NCI-H1092 treated with DMSO at 0.1 percent for 48 hours (cell line): ENCODE results near the gene NPTXR.

ENCODE experiments used
- DNase-seq: peaks from one replicate; lab custom pipeline; 2025; lab: John Stamatoyannopoulos, UW

NPTXR gene

DNA sequence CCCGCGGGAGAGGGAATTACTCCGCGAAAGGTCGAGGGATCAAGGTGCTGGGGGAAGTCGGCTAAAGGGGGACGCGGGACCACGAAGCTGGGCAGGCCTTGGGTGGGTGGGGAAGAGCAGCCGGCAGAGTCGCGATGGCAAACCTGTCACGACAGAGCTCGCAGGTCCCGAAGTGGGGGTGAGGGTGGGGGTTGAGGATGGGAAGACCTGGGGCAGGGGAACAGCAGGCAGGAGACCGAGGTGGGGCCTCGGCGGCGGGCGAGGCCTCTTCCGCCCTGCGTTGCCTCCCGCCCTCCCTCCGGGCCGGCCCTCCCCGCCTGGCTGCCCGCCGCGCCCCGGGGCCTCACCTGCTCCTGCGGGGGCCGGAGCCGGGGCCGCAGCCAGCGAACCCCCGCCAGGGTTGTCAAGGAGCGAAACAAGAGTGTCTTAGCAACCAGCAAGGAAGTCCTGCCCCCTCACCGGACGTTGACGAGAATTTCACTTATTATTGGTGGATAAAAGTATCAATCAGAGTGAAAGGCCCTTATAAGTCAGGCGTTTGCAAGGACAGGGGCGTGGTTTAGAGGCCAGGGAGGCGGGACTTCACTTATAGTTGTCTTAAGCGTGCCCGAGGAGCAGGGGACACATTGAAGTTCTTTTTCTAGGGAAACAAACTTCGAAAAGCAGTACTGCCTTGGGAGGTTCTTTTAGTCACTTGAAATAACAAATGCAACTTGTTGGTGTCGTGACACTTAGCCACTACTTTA is 49.9 kb downstream of the NPTXR start, which contains the start of gene DNAL4:
Gene DNAL4 (minus strand): TSS at position 423 of the 746 bp plus-strand sequence. CDS start 11,412 bp downstream, outside the sequence.
- peak; percentile 97 for DNase-seq

DNA sequence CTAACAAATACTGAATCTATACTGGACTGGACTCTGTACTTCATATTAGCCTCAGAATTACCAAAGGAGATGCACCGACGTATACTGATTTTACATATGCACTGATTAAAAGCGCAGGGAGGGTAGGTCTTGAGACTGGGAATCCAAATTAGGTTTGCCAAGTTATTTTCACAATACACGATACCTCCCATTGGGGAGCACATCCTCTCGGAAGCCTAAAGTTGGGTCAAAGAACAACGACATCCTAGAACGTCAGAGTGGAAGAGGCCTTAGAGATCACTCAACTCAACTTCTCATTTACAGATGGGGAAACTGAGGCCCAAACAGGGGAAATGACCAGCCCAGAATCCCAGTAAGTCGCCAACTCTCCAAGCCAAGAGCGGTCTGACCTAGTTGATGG is 50.5 kb downstream of the NPTXR start:
- DNase-seq: no peak

- no peak for DNase-seq
Measured at GRCh38 chr22:38792833-38793232, 51.0 kb downstream of the NPTXR start.

GRCh38 chr22:38789606-38790005 is 54.2 kb downstream of the NPTXR start:
- DNase-seq: no peak

DNA sequence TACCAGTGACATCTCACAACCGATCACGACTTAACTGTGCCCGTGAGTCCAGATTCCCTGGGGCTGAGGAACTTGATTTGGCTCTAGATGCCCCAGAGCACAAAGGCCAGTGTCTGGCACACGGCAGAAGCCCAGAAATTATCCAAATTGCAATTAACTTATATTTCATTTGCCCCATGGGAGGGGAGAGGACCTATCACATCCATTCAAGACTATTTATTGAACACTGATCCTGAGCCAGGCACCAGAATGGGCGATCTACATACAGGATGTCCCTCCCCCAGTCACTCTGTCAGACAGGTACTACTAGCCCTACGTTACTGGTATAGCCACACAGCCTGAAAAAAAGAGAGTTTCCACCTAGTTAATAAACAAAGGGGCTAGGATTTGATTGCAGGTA is 55.0 kb downstream of the NPTXR start:
- peak; percentile 39 for DNase-seq

DNA sequence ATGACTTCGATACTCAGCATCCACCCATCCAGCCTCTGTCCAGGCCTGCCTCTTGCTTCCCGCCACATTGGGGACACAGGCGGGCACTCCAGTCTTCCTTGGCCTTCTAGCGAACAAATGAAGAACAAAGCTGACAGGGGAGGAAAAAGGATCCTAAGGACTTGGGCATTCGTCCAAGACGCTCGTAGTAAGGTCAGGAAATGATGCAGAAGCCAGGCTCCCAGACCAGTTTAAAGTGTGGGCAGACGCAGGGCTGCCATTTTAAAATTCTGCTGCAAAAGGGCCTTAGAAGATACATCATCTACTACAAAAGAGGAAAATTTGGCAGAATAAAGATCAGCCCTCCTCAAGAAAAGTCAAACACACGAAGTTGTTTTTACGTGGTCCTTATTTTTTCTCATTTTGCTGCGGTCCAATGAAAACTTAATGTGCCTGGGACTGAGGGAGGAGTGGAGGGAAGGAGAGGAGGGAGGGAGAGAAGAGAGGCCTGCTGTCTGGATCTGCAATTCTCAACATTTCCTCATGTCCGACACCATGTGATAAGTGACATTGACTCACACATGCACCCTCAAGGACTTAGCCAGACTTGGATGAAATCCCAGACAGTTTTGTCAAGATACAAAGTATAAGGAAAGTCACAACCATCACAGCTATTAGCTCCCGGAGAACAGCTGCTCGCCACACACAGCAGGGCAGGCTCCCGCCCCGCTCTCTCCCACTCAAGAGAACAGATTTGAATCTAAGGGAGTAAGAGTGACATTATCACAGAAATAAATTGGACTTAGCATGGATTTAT is 55.6 kb downstream of the NPTXR start:
- peak; percentile 70 for DNase-seq

DNA sequence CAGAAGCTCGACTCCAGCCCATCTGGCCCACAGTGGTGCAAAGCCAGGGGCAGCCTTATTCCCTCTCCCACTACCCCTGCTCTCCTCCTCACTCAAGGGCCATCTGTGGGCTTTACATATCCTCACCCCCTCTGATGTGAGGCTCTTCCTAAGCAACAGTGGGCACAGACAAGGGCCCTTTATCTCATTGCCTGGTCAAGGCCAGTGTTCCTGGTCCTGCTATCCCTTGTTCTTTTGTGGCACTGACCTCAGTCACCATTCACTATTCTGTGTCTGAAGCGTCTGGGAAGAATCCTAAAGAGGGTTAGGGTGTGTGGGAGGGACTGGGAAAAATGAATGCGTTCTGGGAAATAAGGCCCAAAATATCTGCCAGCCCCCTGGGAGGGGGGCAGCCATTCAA is 57.2 kb downstream of the NPTXR start:
- no peak for DNase-seq

GRCh38 chr22:38784856-38785255 is 59.0 kb downstream of the NPTXR start:
- DNase-seq: no peak

GRCh38 chr22:38784035-38784434 is 59.8 kb downstream of the NPTXR start:
- DNase-seq: no peak

DNA sequence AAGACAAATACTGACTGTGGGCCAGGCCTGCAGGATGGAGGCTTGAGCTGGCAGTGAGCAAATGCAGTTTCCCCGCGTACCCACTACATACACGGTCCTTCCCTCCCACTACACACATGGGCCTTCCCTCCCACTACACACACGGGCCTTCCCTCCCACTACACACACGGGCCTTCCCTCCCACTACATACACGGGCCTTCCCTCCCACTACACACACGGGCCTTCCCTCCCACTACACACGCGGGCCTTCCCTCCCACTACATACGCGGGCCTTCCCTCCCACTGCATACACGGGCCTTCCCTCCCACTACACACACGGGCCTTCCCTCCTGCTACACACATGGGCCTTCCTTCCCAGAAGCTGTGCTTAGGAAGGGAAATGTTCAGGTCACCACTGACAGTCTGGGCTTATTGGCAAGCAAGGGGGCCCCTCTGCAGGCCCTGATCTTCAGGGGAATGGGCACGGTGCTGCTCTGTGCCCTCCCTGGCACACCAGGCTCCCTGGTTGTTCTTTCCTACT is 60.7 kb downstream of the NPTXR start:
- no peak for DNase-seq

DNA sequence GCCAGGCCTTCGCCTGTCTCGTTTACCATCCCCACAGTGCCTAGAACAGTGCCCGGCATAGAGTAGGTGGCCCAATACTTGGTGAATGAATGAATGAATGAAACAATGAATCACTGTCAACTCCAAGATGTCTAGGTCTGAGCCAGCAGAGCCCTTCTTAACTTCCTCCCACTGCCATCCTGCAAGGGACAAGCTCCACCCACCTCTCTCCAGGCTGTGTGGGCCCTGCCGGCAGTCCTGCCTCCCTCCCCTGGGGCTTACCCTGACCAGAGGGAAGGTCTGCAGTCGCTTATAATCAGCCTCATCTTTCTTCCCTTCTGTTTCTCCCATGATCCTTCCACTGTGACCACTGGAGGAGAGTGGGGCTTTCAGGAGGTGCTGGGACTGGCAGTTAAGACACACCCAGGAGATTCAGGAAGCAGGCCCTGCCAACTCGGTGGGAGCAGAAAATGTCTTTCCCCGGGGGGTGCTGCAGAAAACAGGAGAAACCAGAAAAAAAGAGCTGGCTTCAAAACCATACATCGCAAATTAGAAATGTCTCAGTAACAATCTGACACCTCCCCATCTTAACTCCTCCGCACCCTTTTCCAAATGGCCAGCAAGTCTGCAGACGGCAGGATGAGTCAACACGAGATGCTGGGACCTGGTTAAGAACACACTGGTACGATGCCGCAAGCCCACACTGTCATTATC is 61.3 kb downstream of the NPTXR start:
- no peak for DNase-seq

DNA sequence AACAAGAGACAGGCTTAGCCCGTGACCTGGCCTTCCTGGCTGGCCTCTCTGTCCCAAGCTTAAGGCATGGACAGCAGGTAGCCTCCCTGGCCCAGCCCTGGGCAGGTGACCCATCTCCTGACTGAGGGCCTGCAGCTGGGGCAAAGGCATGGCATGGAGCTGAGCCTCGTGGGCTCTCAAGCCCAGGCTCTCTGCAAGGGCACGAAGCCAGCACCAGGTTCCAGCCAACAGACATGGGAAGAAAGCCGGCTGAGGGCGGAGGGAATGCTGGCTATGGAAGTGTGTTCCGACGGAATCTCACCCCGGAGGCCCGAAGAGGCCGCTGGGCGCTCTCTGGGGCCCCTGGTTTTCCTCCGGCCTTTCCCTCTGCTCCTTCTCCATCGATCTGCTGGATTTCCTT is 62.8 kb downstream of the NPTXR start:
- no peak for DNase-seq

DNA sequence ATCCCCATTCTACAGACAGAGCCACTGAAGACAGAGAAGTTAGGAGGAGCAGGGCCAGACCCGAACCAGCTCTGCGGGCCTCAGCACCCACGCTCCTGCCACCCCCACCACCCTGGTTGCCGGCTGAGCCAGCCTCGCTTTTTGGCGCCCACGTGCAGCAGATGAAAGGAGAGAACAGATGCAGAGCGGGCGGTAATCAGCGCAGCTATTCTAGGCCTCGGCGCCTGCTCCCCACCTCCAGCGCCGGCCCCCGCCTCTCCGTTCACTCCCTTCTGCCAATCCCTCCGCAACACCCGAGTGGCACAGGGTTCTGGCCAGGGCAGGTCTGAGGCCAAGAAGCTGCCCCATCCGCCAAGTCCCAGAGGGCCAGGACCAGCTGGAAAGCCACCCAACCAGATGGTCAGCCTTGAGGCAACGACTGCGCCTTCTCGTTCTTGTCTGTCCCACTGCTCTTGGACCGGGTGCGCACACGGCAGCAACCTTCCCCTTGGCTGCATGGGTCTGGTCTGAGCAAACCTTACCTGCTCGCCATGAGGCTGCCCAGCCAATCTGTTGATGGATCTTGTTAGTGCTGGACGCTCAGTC is 66.6 kb downstream of the NPTXR start:
- DNase-seq: no peak

DNA sequence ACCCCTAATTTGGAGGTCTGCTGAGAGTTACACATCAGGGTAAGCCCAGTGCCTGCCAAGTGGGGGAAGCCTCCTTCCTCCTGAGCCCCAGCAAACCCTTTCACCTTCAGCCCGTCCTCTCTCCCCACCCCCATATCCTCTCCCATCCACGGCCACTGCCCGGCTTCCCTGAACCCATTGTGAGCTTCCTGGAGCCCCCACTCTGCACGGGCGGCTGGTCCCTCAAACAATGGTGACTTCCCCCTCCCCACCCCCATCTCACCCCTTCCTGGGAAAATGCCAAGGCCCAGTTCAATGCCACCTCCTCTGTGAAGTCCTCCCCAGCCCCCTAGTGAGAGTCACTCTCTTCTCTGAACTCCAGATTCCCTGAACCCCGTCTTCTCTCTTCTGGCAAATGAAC is 67.7 kb downstream of the NPTXR start:
- DNase-seq: no peak

DNA sequence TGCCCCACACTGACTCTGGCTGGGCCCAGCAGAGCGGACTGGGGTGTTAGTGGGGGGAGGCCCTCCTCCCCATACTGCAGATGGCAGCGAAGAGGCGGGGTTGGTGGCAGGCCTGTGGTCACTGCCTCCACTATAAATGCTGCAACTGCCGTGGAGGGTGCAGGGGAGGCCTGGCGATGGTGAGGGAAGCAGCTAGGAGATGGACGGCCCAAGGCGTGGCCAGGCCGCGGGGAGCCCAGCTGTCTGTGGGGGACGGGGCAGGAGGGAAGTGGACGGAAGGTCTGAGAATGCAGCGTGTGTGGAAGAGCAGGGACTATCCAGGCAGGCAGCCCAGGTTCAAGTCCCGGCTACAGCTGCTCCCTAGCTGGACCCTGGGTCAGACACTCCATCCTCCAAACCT is 68.2 kb downstream of the NPTXR start:
- no peak for DNase-seq

- no peak for DNase-seq
Measured at GRCh38 chr22:38774496-38775166, 69.2 kb downstream of the NPTXR start.

GRCh38 chr22:38773363-38773946 is 70.4 kb downstream of the NPTXR start:
- no peak for DNase-seq

DNA sequence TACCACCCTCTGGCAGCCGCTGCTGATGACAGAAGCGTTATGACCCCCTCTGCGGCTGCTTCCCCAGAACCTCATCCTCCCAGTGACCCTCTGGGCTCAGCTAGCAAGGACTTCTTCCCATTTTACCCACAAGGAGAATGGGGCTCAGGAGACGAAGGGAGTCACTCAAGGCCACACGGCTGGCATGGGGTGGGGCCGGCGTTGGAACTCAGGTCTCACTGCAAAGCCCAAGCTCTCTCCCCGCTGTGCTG is 71.3 kb downstream of the NPTXR start:
- DNase-seq: no peak

DNA sequence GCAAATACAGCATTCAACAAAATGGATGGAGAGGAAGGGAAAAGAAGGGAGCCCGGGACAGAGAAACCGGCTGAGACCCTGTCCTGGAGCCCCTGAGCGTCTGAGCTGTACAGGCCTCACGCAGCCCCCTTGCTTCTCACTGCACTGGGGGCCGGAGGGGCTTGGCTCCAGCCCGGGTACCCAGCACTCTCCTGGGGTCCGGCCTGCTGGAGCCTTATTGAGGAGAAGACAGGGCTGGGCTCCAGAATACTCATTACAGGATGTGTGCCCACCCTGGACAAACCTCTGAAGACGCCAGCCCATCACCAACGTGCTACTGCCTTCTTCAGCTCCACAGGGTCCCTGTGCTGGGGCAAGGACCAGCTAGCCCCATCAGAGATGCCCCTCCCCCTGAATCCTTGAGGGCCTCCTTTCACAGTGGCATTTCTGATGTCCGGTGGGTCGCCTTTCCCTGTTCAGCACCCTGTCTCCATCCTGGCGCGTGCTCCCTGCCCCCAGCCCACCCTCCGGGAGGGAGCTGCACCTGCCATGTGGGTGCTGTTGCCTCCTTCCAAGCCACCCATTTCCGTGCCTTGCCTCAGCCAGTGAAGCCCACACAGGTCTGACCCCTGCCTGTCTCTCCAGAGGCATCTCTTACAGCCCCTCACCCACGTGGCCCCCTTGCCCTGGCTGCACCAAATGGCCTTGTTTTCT is 73.4 kb downstream of the NPTXR start:
- DNase-seq: no peak
